ENCODE results near the gene DNAI1. TPM values are rescaled to one million over a fixed set of nuclear protein-coding genes. Genes with fewer than 3 reads are reported as not detected.

The DNAI1 gene
- total and polyA plus RNA-seq, 2 of the 13 experiments (the other 11 are each of a cell fraction or from before 2014, with no cell fraction given): not detected

GRCh38 chr9:34458013-34458958, at the start of gene DNAI1, which contains the start of gene FAM219A (continued):
- TF ChIP-seq HNF1A (IDR thresholded peaks at IDR 0.05; ENCODE audit: low read depth) (no peak), HNF1A (CRISPR knock-in tag; IDR thresholded peaks at IDR 0.05; ENCODE audit: borderline replicate concordance) (no peak), TRAFD1 (CRISPR knock-in tag; IDR thresholded peaks at IDR 0.05; ENCODE audit: borderline replicate concordance) (no peak), HNF4G (IDR thresholded peaks at IDR 0.05; ENCODE audit: borderline replicate concordance, low read depth, low read length) (no peak), HNF4G (CRISPR knock-in tag; IDR thresholded peaks at IDR 0.05; ENCODE audit: borderline replicate concordance, low read depth) (no peak), ZNF776 (CRISPR knock-in tag; IDR thresholded peaks at IDR 0.05) (no peak), STAG1 (CRISPR knock-in tag; IDR thresholded peaks at IDR 0.05) (no peak), TFAP4 (IDR thresholded peaks at IDR 0.05; ENCODE audit: borderline replicate concordance, low read depth) (peak; percentile 94), MLX (CRISPR knock-in tag; IDR thresholded peaks at IDR 0.05) (no peak), ZBTB34 (CRISPR knock-in tag; IDR thresholded peaks at IDR 0.05) (no peak), PHF21A (CRISPR knock-in tag; IDR thresholded peaks at IDR 0.05) (no peak), ZNF224 (CRISPR knock-in tag; IDR thresholded peaks at IDR 0.05) (no peak), TSC22D2 (CRISPR knock-in tag; IDR thresholded peaks at IDR 0.05; ENCODE audit: borderline replicate concordance) (no peak), NFE2L2 (IDR thresholded peaks at IDR 0.05; ENCODE audit: low read length) (peak; percentile 77)
- TF ChIP-seq, protein P1, sequence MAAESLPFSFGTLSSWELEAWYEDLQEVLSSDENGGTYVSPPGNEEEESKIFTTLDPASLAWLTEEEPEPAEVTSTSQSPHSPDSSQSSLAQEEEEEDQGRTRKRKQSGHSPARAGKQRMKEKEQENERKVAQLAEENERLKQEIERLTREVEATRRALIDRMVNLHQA (CRISPR knock-in tag; IDR thresholded peaks at IDR 0.05): no peak
- TF ChIP-seq, protein P2, sequence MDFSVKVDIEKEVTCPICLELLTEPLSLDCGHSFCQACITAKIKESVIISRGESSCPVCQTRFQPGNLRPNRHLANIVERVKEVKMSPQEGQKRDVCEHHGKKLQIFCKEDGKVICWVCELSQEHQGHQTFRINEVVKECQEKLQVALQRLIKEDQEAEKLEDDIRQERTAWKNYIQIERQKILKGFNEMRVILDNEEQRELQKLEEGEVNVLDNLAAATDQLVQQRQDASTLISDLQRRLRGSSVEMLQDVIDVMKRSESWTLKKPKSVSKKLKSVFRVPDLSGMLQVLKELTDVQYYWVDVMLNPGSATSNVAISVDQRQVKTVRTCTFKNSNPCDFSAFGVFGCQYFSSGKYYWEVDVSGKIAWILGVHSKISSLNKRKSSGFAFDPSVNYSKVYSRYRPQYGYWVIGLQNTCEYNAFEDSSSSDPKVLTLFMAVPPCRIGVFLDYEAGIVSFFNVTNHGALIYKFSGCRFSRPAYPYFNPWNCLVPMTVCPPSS (IDR thresholded peaks at IDR 0.05): no peak

Measured in HepG2 (cell line).